HTR-8/SVneo (cell line): ENCODE data around the gene NMU.
"Not testable (repeated sequence)": the region's sequence is repeated elsewhere in the genome, so short reads cannot be mapped to it uniquely, and the experiment has no call there.

Experiments
- DNase-seq: peaks from one replicate; pipeline ENCODE4 v3.0.0; 2011; ENCODE audit warnings: low spot score, mixed read lengths; ENCODE audit not compliant: insufficient read length
- FAIRE-seq: peaks from 2 replicates; lab custom pipeline; 2011; peaks lifted over from hg19 to GRCh38; lab: Jason Lieb, UNC

NMU gene

DNA sequence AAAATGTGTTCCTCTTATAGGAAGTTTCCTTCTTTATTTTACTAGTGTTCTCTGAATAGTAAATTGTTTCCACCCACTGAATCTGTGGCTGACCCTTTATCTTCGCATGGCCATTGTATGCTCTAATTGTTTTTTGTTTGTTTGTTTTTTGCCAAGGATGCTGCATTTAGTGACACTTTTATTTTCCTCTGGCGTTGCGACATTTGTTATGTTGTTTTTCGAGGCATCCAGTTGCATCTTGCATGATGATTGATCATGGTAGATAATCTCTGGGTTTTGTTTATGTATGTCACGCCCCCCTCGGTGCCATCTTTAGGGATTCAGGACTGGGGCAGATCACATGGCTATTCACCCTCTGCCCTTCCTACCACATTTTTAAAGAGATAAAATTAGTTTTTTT lies 2.2 kb downstream of the NMU start:
- DNase-seq = no peak
- FAIRE-seq = no peak

GRCh38 chr4:55625835-55626234 lies 10.3 kb downstream of the NMU start:
- no peak for FAIRE-seq

GRCh38 chr4:55624063-55624462 lies 12.0 kb downstream of the NMU start:
- not testable (repeated sequence) for DNase-seq, FAIRE-seq

More at GRCh38 chr4:55625835-55626234, 10.3 kb downstream of the NMU start:
- no peak for DNase-seq

DNA sequence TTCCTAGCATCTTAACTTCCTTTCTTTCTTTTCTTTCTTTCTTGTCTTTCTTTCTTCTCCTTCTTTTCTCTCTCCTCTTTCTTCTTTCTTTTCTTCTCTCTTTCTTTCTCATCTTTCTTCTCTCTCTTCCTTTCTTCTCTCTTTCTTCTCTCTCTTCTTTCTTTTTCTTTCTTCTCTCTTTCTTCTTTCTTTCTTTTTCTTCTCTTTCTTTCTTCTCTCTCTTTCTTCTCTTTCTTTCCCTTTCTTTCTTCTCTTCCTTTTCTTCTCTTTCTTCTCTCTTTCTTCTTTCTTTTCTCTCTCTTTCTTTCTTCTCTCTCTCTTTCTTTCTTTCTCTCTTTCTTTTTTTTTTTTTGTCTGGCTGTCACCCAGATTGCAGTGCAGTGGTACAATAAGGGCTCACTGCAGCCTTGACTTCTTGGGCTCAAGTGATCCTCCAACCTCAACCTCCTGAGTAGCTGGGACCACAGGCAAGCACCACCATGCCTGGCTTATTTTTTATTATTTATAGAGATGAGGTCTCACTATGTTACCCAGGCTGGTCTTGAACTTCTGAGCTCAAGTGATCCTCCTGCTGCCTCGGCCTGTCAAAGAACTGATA lies 17.5 kb downstream of the NMU start:
- no peak for DNase-seq
- no peak for FAIRE-seq

- DNase-seq (no peak), FAIRE-seq (no peak)
Measured at GRCh38 chr4:55617587-55618197, 18.4 kb downstream of the NMU start.

GRCh38 chr4:55615008-55615407 lies 21.1 kb downstream of the NMU start:
- DNase-seq = no peak
- FAIRE-seq = no peak

DNA sequence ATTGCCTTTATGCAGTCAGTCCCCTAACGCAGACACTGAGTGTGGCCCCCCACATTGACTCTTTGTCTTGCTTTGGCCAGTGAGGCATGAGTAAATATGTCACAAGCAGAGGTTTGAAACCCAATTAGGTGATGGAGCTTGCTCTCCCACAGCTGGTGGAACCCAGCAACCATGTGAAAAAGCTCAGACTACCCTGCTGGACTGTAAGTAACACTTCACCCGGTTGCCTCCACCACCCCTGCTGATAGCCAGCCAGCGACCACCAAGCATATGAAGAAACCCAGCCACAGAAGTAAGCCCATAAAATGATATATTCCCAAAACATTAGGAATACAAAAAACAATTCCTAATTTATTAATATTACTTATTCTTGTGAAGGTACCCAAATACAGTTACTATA lies 22.5 kb downstream of the NMU start:
- no peak for DNase-seq
- no peak for FAIRE-seq

DNA sequence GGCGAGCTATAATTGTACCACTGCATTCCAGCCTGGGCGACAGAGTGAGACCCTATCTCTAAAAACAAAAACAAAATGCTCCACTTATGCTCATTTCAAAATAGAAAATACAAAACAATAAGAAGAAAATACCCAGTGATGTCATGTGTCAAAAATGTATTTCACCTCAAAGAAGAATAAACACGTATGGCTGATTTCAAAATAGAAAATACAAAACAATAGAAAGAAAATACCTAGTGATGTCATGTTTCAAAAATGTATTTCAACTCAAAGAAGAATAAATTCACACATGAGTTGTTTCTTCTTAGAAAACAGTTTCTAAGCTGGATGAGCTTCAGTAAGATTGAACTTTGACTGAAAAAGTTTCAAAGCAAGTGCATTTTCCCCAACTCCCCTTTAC lies 23.8 kb downstream of the NMU start:
- DNase-seq (no peak), FAIRE-seq (no peak)

DNA sequence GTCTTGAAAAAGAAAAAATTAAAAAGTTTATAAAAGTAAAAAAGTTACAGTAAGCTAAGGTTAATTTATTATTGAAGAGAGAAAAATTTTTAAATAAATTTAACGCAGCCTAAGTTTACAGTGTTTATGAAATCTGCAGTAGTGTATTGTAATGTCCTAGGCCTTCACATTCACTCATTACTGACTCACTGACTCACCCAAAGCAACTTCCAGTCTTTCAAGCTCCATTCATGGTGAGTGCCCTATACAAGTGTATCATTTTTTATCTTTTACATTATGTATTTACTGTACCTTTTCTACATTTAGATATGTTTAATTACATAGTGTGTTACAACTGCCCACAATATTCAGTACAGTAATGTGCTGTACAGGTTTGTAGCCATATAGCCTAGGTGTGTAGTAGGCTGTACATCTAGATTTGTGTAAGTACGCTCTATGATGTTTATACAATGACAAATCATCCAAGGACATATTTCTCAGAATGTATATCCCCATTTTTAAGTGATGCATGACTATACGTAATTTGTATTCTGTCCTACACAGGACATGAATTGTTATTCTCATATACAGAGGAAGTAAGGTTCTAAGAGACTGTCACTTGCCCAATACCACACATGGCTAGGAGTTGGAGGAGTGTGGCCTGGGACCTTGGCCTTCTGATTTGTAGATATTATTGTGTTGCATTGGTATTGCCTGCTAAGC lies 24.6 kb downstream of the NMU start:
- DNase-seq (no peak), FAIRE-seq (no peak)

DNA sequence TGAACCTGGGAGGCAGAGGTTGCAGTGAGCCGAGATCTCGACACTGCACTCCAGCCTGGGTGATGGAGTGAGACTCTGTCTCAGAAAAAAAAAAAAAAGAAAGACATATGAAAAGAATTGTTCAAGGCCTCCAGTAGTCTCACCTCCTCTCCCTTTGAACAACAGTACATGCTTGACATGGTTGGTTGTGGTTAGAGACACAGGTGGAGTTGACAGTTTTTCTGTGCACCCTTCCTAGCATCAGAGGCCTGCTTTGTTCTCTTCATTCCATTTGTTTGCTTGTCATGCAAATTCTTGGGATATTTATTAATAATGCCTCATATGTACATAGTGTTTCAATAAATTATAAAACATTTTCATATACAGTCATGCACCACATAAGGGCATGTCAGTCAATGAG lies 25.7 kb downstream of the NMU start:
- DNase-seq = no peak
- FAIRE-seq = no peak

GRCh38 chr4:55609393-55609866 lies 26.7 kb downstream of the NMU start:
- DNase-seq (no peak), FAIRE-seq (no peak)

DNA sequence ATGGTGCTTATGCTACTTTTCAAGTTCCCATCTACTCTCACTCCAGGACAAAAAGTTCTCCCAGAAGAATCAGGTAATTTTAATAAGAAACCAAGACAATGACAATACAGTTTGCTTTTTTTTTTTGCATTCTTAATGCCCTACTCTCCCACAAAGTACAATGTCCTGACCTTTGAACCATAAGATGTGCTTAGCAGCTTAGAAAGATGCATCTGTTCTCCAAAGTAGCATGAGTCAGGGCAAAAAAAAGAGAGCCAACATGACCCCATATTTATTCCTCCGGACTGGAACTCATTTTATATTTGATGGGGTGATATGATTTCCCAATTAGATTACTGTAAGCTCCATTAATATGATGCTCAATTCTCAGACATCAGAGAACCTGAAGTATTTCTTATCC lies 27.5 kb downstream of the NMU start:
- FAIRE-seq (no peak), DNase-seq (no peak)

GRCh38 chr4:55604996-55605395 lies 31.1 kb downstream of the NMU start:
- FAIRE-seq (no peak), DNase-seq (no peak)

DNA sequence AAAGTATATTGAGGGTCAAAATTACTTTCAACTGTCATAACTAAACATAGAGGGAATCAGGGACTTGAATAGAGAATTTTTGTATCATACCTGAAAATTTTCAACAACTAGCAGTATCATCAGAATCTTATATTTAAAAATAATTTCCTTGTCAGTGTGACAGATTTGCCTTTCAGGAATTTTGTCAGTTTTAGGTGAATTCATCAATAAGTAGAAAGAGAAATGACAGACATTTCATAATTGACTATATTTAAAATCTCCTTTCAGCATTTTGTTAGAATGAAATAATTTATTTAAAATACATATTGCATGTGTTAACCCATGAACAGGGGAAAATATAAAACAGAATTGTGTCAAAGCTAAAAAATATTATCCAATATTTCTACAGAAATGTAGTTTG lies 35.5 kb downstream of the NMU start:
- FAIRE-seq = no peak
- DNase-seq = no peak

GRCh38 chr4:55598641-55599040 lies 37.5 kb downstream of the NMU start:
- FAIRE-seq = no peak
- no peak for DNase-seq

GRCh38 chr4:55592014-55592413 lies 44.1 kb downstream of the NMU start, which contains the start of gene PDCL2:
Gene PDCL2, minus strand, starts transcription at chr4:55592245. Its CDS starts 136 bp downstream, at chr4:55592109.
- FAIRE-seq (no peak), DNase-seq (no peak)

- no peak for DNase-seq
- no peak for FAIRE-seq
Measured at GRCh38 chr4:55588160-55588559, 47.9 kb downstream of the NMU start.

DNA sequence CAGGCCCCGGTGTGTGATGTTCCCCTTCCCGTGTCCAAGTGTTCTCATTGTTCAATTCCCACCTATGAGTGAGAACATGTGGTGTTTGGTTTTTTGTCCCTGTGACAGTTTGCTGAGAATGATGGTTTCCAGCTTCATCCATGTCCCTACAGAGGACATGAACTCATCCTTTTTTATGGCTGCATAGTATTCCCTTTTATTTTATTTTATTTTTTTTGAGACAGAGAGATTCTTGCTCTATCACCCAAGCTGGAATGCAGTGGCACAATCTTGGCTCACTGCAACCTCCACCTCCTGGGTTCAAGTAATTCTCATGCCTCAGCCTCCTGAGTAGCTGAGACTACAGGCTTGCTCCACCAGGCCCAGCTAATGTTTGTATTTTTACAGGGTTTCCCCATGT lies 53.3 kb downstream of the NMU start:
- not testable (repeated sequence) for FAIRE-seq

DNA sequence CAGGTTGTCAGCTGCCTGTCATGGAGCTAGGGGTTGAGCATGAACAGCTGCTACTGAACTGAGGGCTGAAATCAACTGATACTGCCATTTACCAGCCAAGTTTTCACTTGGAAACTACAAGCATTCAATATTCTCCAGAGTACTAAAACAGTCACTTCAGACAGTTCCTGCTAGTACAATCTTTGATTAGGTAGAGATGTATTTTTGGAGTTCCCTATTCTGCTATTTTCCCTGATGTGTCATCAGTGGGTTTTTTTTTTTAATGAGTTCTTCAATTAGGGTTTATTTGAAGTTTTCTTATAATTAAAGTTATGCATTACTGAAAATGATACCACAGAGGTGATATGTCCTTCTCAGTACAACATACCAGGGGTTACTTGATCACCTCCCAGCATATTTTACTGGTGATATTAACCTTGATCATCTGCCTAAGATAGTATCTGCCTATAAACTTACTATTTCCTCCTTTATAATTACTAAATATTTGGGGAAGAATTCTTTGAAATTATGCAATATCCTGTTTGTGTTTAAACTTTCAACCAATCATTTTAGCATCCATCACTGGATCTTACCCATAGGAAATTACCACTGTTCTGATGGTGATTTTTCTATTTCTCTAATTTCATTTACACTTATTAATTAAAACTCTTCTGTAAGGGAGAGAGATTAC lies 57.6 kb downstream of the NMU start:
- DNase-seq = no peak
- no peak for FAIRE-seq

More for the DNA sequence above, 53.3 kb downstream of the NMU start:
- not testable (repeated sequence) for DNase-seq

- DNase-seq = no peak
- no peak for FAIRE-seq
Measured at GRCh38 chr4:55575513-55575912, 60.6 kb downstream of the NMU start.

DNA sequence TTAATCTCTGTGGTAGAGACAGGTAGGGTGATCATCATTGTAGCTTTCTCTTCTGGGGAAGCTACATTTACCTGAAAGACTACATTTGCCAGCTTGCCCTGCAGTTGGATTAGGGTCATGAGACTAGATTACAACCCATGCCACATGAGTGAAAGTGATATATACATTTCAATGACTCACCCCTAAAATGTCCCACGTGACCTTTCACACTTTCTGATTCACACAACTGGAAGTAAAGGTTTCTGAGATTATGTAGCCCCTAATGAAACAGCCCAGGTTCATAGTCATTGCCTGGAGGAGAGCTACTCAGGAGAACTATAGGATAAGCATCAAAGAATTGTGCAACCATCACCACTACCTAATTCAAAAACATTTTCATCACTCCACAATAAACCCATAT lies 61.8 kb downstream of the NMU start:
- FAIRE-seq (no peak), DNase-seq (no peak)
